H9 (cell line): Measurements from ENCODE around the gene EIF4G2. TPM values are rescaled to one million over a fixed set of nuclear protein-coding genes. Genes with fewer than 3 reads are reported as not detected.

ENCODE experiments used
- DNase-seq: peaks from one replicate; pipeline ENCODE4 v3.0.0-alpha.2; 2017
- H2AFZ ChIP-seq: one replicate; pipeline ENCODE4 v1.6.1; 2013; ENCODE audit warnings: mild to moderate bottlenecking, low read length, control low read depth, moderate library complexity
- H2AK5ac ChIP-seq: 2 replicates; pipeline ENCODE4 v1.6.1; 2013; ENCODE audit warnings: low read length, control low read depth, mixed read lengths; ENCODE audit not compliant: insufficient read length
- H2BK120ac ChIP-seq: one replicate; pipeline ENCODE4 v1.6.1; 2013; ENCODE audit warnings: low read depth, mild to moderate bottlenecking, low read length, control low read depth, inconsistent platforms; ENCODE audit not compliant: poor library complexity, severe bottlenecking
- H2BK12ac ChIP-seq: 2 replicates; pipeline ENCODE4 v1.6.1; 2013; ENCODE audit warnings: low read length, control low read depth, mixed read lengths, low read depth; ENCODE audit not compliant: insufficient read length
- H2BK15ac ChIP-seq: 2 replicates; pipeline ENCODE4 v1.6.1; 2013; ENCODE audit warnings: low read depth, low read length, control low read depth
- H2BK20ac ChIP-seq: one replicate; pipeline ENCODE4 v1.6.1; 2013; ENCODE audit warnings: low read depth, mild to moderate bottlenecking, low read length, control low read depth, inconsistent platforms; ENCODE audit not compliant: poor library complexity, severe bottlenecking
- H2BK5ac ChIP-seq: 2 replicates; pipeline ENCODE4 v1.6.1; 2013; ENCODE audit warnings: low read length, control low read depth, mixed read lengths; ENCODE audit not compliant: insufficient read length
- H3K14ac ChIP-seq: 2 replicates; pipeline ENCODE4 v1.6.1; 2013; ENCODE audit warnings: low read length, control low read depth; ENCODE audit not compliant: insufficient read depth
- H3K18ac ChIP-seq: 2 replicates; pipeline ENCODE4 v1.6.1; 2013; ENCODE audit warnings: low read depth, mild to moderate bottlenecking, mixed read lengths, low read length, control low read depth; ENCODE audit not compliant: insufficient read length
- H3K23ac ChIP-seq: 2 replicates; pipeline ENCODE4 v1.6.1; 2013; ENCODE audit warnings: low read length, control low read depth, mixed read lengths, low read depth; ENCODE audit not compliant: insufficient read length
- H3K23me2 ChIP-seq: 2 replicates; pipeline ENCODE4 v1.6.1; 2013; ENCODE audit warnings: low read depth, mild to moderate bottlenecking, mixed read lengths, low read length, control low read depth; ENCODE audit not compliant: insufficient read length, poor library complexity, severe bottlenecking
- H3K27ac ChIP-seq: 2 replicates; pipeline ENCODE4 v1.5.1; 2013; ENCODE audit warnings: low read length, control low read depth, mixed read lengths, low read depth; ENCODE audit not compliant: insufficient read length
- H3K27me3 ChIP-seq: 2 replicates; pipeline ENCODE4 v1.6.1; 2013; ENCODE audit warnings: low read length, control low read depth, inconsistent platforms; ENCODE audit not compliant: insufficient read depth
- H3K4ac ChIP-seq: 2 replicates; pipeline ENCODE4 v1.6.1; 2013; ENCODE audit warnings: low read depth, mild to moderate bottlenecking, control low read depth, inconsistent platforms, low read length, moderate library complexity
- H3K4me1 ChIP-seq: 2 replicates; pipeline ENCODE4 v1.6.1; 2013; ENCODE audit warnings: low read length, control low read depth, inconsistent platforms; ENCODE audit not compliant: insufficient read depth
- H3K4me2 ChIP-seq: 2 replicates; pipeline ENCODE4 v1.6.1; 2013; ENCODE audit warnings: low read length, control low read depth, mixed read lengths; ENCODE audit not compliant: insufficient read length, insufficient read depth
- H3K56ac ChIP-seq: 2 replicates; pipeline ENCODE4 v1.6.1; 2013; ENCODE audit warnings: low read depth, mild to moderate bottlenecking, mixed read lengths, low read length, control low read depth; ENCODE audit not compliant: insufficient read length
- H3K79me1 ChIP-seq: 2 replicates; pipeline ENCODE4 v1.6.1; 2013; ENCODE audit warnings: low read depth, mild to moderate bottlenecking, moderate library complexity, low read length, control low read depth, inconsistent platforms; ENCODE audit not compliant: insufficient read depth, poor library complexity, severe bottlenecking
- H3K79me2 ChIP-seq: 2 replicates; pipeline ENCODE4 v1.6.1; 2013; ENCODE audit warnings: low read length, control low read depth, inconsistent platforms; ENCODE audit not compliant: insufficient read depth
- H3K9ac ChIP-seq: 2 replicates; pipeline ENCODE4 v1.6.1; 2013; ENCODE audit warnings: low read length, control low read depth, mixed read lengths; ENCODE audit not compliant: insufficient read length; ENCODE audit errors: extremely low read depth
- H3K9me3 ChIP-seq: one replicate; pipeline ENCODE4 v1.6.1; 2013; ENCODE audit warnings: low read depth, low read length, inconsistent platforms; ENCODE audit not compliant: control insufficient read depth
- H3T11ph ChIP-seq: one replicate; pipeline ENCODE4 v1.6.1; 2013; ENCODE audit warnings: mild to moderate bottlenecking, low read length, control low read depth, inconsistent platforms
- H4K20me1 ChIP-seq: one replicate; pipeline ENCODE4 v1.6.1; 2013; ENCODE audit not compliant: control insufficient read depth, insufficient read length, insufficient read depth
- H4K5ac ChIP-seq: 2 replicates; pipeline ENCODE4 v1.6.1; 2013; ENCODE audit warnings: low read depth, mild to moderate bottlenecking, mixed read lengths, low read length, control low read depth; ENCODE audit not compliant: insufficient read length
- H4K8ac ChIP-seq: replicated peaks from 2 replicates; pipeline ENCODE4 v1.6.1; 2013; ENCODE audit warnings: low read length, control low read depth, mixed read lengths, low read depth; ENCODE audit not compliant: insufficient read length
- H4K91ac ChIP-seq: 2 replicates; pipeline ENCODE4 v1.6.1; 2013; ENCODE audit warnings: low read depth, mild to moderate bottlenecking, moderate library complexity, mixed read lengths, low read length, control low read depth; ENCODE audit not compliant: insufficient read length
- H3K27ac Mint-ChIP-seq, 3 experiments: 2 replicates in 2 of 3; 3 replicates in 1 of 3; pipeline ENCODE4 v1.8.0; 2020 to 2021; ENCODE audit warnings: mixed read lengths in 3 of 3, mild to moderate bottlenecking in 1 of 3, moderate library complexity in 1 of 3
- H3K27me3 Mint-ChIP-seq: 2 replicates; pipeline ENCODE4 v1.8.0; 2021; ENCODE audit warnings: low read depth, mild to moderate bottlenecking, moderate library complexity, mixed read lengths
- H3K36me3 Mint-ChIP-seq, 3 experiments: 2 replicates in 2 of 3; 3 replicates in 1 of 3; pipeline ENCODE4 v1.8.0; 2020 to 2021; ENCODE audit warnings: low read depth in 3 of 3, mixed read lengths in 3 of 3; ENCODE audit not compliant: insufficient read depth in 1 of 3
- H3K4me1 Mint-ChIP-seq, 2 experiments: 2 replicates each; pipeline ENCODE4 v1.8.0; 2020; ENCODE audit warnings: mixed read lengths in 2 of 2
- H3K4me3 Mint-ChIP-seq, 2 experiments: 2 replicates in 1 of 2; 3 replicates in 1 of 2; pipeline ENCODE4 v1.8.0; 2020 to 2021; ENCODE audit warnings: mild to moderate bottlenecking in 2 of 2, mixed read lengths in 2 of 2, moderate library complexity in 1 of 2
- H3K9me3 Mint-ChIP-seq, 2 experiments: 2 replicates in 1 of 2; 3 replicates in 1 of 2; pipeline ENCODE4 v1.8.0; 2020; ENCODE audit warnings: mild to moderate bottlenecking in 2 of 2, mixed read lengths in 2 of 2, moderate library complexity in 1 of 2
- CTCF ChIP-seq: fragments of 200-600 bp; sonication (generic); conservative IDR thresholded peaks from 3 replicates; pipeline ENCODE4 v1.8.0; 2021; ENCODE audit warnings: antibody characterized with exemption, mild to moderate bottlenecking
- WGBS: extraction: QIAGEN DNeasy Blood & Tissue Kit; methylation state at CpG from one replicate; pipeline ENCODE4 v1.1.7; 2013; ENCODE audit warnings: missing lambda C conversion rate, low lambda C conversion rate, mixed read lengths; ENCODE audit not compliant: insufficient read length; ENCODE audit errors: extremely low coverage; 5-methylcytosine and 5-hydroxymethylcytosine counted together
- total RNA-seq: library from RNA; stranded (reverse); gene quantifications from 2 replicates; pipeline ENCODE4 v1.2.1, GENCODE V29; 2021

EIF4G2 gene
- total RNA-seq, 1 experiment from 2014 or later: 1,013 TPM

GRCh38 chr11:10778217-10778970 lies 30.3 kb downstream of the EIF4G2 start:
- H2BK20ac ChIP-seq: no peak overlapping the region
- no peak overlapping the region for H3K23ac ChIP-seq
- H4K5ac ChIP-seq: no peak overlapping the region
- H2BK5ac ChIP-seq: no peak overlapping the region
- no peaks in the 10 kb centered on the region for H3K79me2 ChIP-seq
- H4K8ac ChIP-seq: no peak overlapping the region
- no peak overlapping the region for H3K27ac ChIP-seq
- no peak for DNase-seq
- H3K23me2 ChIP-seq: no peaks in the 10 kb centered on the region
- H3K4ac ChIP-seq: no peak overlapping the region
- Mint-ChIP-seq H3K4me1 (0 out of 4 replicates have a peak, but pooled peaks cover 0 to 3% of the 10 kb centered on the region in 2 experiments), H3K4me3 (no peak overlapping the region), H3K27me3 (no peaks in the 10 kb centered on the region), H3K9me3 (no peaks in the 10 kb centered on the region), H3K36me3 (peaks cover 16 to 49% (median 40%) of the 10 kb centered on the region in 3 experiments; a peak in 6 of 7 replicates), H3K27ac (0 out of 7 replicates have a peak overlapping the region, but pooled peaks of 1 of the 3 experiments have one; percentile 10)
- no peak overlapping the region for H3K56ac ChIP-seq
- H2BK120ac ChIP-seq: no peak overlapping the region
- no peak overlapping the region for H3K18ac ChIP-seq
- H3K79me1 ChIP-seq: no peaks in the 10 kb centered on the region
- H2BK12ac ChIP-seq: no peak overlapping the region
- no peak overlapping the region for H3K14ac ChIP-seq
- WGBS: no CpG with 5 or more reads among the region's 13 CpGs
- H2AFZ ChIP-seq: no peak overlapping the region
- H3K4me1 ChIP-seq: no peaks in the 10 kb centered on the region
- H2AK5ac ChIP-seq: no peak overlapping the region
- no peak overlapping the region for H4K91ac ChIP-seq
- TF ChIP-seq CTCF: no peak
- no peak overlapping the region for H3T11ph ChIP-seq
- H3K9ac ChIP-seq: no peak overlapping the region
- no peaks in the 10 kb centered on the region for H3K9me3 ChIP-seq
- no peak overlapping the region for H3K4me2 ChIP-seq
- no peaks in the 10 kb centered on the region for H4K20me1 ChIP-seq
- no peaks in the 10 kb centered on the region for H3K27me3 ChIP-seq
- H2BK15ac ChIP-seq: no peak overlapping the region
